ENCODE data around the gene SLC6A18.

DNA sequence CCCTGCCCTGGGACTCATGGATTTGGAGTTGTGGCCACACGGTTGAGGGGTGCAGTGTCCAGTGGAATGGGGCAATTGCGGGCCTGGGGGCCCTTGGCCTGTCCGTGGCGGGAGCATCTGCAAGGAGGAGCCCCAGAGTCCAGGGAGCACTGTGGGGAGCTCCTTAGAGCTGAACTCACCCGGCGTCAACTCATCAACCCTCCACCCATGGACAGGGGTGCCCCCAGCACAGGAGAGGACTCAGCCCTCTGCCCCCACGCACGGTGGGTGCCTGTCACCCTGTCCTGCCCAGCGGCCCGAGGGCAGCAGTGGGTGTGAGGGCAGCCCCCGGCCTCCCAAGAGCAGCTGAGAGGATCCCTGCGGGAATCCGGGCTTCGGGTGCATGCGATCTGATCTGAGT is 550 bp upstream of the SLC6A18 start:
- TF ChIP-seq POLR2A (IDR thresholded peaks at IDR 0.05), result no peak
- TF ChIP-seq, protein P1, sequence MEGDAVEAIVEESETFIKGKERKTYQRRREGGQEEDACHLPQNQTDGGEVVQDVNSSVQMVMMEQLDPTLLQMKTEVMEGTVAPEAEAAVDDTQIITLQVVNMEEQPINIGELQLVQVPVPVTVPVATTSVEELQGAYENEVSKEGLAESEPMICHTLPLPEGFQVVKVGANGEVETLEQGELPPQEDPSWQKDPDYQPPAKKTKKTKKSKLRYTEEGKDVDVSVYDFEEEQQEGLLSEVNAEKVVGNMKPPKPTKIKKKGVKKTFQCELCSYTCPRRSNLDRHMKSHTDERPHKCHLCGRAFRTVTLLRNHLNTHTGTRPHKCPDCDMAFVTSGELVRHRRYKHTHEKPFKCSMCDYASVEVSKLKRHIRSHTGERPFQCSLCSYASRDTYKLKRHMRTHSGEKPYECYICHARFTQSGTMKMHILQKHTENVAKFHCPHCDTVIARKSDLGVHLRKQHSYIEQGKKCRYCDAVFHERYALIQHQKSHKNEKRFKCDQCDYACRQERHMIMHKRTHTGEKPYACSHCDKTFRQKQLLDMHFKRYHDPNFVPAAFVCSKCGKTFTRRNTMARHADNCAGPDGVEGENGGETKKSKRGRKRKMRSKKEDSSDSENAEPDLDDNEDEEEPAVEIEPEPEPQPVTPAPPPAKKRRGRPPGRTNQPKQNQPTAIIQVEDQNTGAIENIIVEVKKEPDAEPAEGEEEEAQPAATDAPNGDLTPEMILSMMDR (IDR thresholded peaks at IDR 0.05), result no peak

All from esophagus squamous epithelium (tissue), 4 donors.